ENCODE measurements around the gene PLEKHH1. TPM values are rescaled to one million over a fixed set of nuclear protein-coding genes. Genes with fewer than 3 reads are reported as not detected.

PLEKHH1 gene
- total and polyA plus RNA-seq, 9 of the 15 experiments (the other 6 are each of a cell fraction or from before 2014, with no cell fraction given), result 0.76 to 5.9 (median 2.9) TPM

- no peaks in the 10 kb centered on the region for H4K20me1 ChIP-seq (replicated peaks; ENCODE audit: control insufficient read depth, insufficient read depth, low read length)
- H3K9me3 ChIP-seq (replicated peaks; ENCODE audit: control insufficient read depth, insufficient read depth, low read depth, low read length), result no peaks in the 10 kb centered on the region
- H3K4me3 ChIP-seq, result no peak overlapping the region
- H3K9me1 ChIP-seq (ENCODE audit: control insufficient read depth, insufficient read depth, low read length), result no peaks in the 10 kb centered on the region
- CTCF ChIA-PET (ENCODE audit: low intra/inter-chr PET ratio), result no interaction called here
- H3K79me2 ChIP-seq (ENCODE audit: control insufficient read depth, insufficient read depth, low read length), result no peaks in the 10 kb centered on the region
- whole genome bisulfite sequencing (ENCODE audit: insufficient coverage, low coverage, missing lambda C conversion rate), result 27% methylated on average over 5 of the region's 6 CpGs
- H3K4me1 ChIP-seq (replicated peaks in 1 of 2; ENCODE audit: control insufficient read depth in 2 of 2, insufficient read depth in 2 of 2, low read length in 2 of 2), result peaks cover 0 to 3% of the 10 kb centered on the region in 2 experiments; a peak in 1 of 5 replicates
- H3K27me3 ChIP-seq (ENCODE audit: control insufficient read depth in 2 of 2, insufficient read depth in 2 of 2, low read length in 2 of 2), result no peaks in the 10 kb centered on the region
- FAIRE-seq, result no peak
- no peak for ATAC-seq
- in situ Hi-C loops (cut with MboI), result loop anchor here (5.0 kb wide), 1 partner anchor 40 kb away; no protein-coding TSS in a partner anchor
- no peak overlapping the region for H3K27ac ChIP-seq (ENCODE audit: extremely low read depth, low read depth, low read length)
- POLR2A ChIA-PET, result no interaction called here
- DNase-seq (ENCODE audit: extremely low read depth in 1 of 4, low spot score in 3 of 4), result no peak
- TF ChIP-seq, protein P1, sequence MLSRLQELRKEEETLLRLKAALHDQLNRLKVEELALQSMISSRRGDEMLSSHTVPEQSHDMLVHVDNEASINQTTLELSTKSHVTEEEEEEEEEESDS (CRISPR knock-in tag; IDR thresholded peaks at IDR 0.05), result no peak
- TF ChIP-seq ZNF75A (CRISPR knock-in tag; IDR thresholded peaks at IDR 0.05), result no peak
- TF ChIP-seq TGIF2 (CRISPR knock-in tag; IDR thresholded peaks at IDR 0.05), result no peak
- TF ChIP-seq SREBF1 (IDR thresholded peaks at IDR 0.05; ENCODE audit: borderline replicate concordance, low read depth, low read length), result no peak
- no peak for TF ChIP-seq ZNF764 (CRISPR knock-in tag; IDR thresholded peaks at IDR 0.05; ENCODE audit: low read depth)
- TF ChIP-seq ZBTB7A (IDR thresholded peaks at IDR 0.05; ENCODE audit: borderline replicate concordance, control insufficient read depth, low read depth, low read length), result no peak
- no peak for TF ChIP-seq RREB1 (CRISPR knock-in tag; IDR thresholded peaks at IDR 0.05)
- TF ChIP-seq ARID1B (IDR thresholded peaks at IDR 0.05), result no peak
- TF ChIP-seq KAT2B (IDR thresholded peaks at IDR 0.05; ENCODE audit: low read depth, low read length), result no peak
- no peak for TF ChIP-seq FIP1L1 (IDR thresholded peaks at IDR 0.05; ENCODE audit: low read depth, low read length, poor library complexity, severe bottlenecking)
- TF ChIP-seq RBM22 (IDR thresholded peaks at IDR 0.05; ENCODE audit: low read depth, low read length, poor library complexity, severe bottlenecking), result no peak
- TF ChIP-seq RHOXF2B (CRISPR knock-in tag; conservative IDR thresholded peaks at IDR 0.05), result no peak
- no peak for TF ChIP-seq FOS (IDR thresholded peaks at IDR 0.05; ENCODE audit: extremely low read depth, insufficient read length)
- TF ChIP-seq GABPA (tag; conservative IDR thresholded peaks at IDR 0.05; ENCODE audit: low read depth), result no peak
- TF ChIP-seq EZH2 (IDR thresholded peaks at IDR 0.05; ENCODE audit: borderline replicate concordance, low read depth, low read length), result no peak
- no peak for TF ChIP-seq MAFK (IDR thresholded peaks at IDR 0.05; ENCODE audit: low read length)
- no peak for TF ChIP-seq ZEB2 (IDR thresholded peaks at IDR 0.05)
- TF ChIP-seq ESRRA (IDR thresholded peaks at IDR 0.05; ENCODE audit: borderline replicate concordance, low read depth), result no peak
- no peaks in the 10 kb centered on the region for H3K36me3 ChIP-seq (ENCODE audit: control insufficient read depth, insufficient read depth, low read length)
- intact Hi-C loops (cut with micrococcal nuclease), result no loop called here
- H3K4me2 ChIP-seq (ENCODE audit: insufficient read depth, low read length), result no peak overlapping the region
- no peak overlapping the region for H2AFZ ChIP-seq (ENCODE audit: low read depth, low read length)
- no peak overlapping the region for H3K9ac ChIP-seq (ENCODE audit: insufficient read depth in 1 of 2, low read depth in 2 of 2, low read length in 2 of 2)
- BruUV-seq (replicated peaks), result no TSS peak
Measured at GRCh38 chr14:67566908-67567307, 33.8 kb downstream of the PLEKHH1 start.

Measured in K562 (cell line).